AG04449 (cell line): ENCODE results near the gene CYP11A1.

Source experiments
- CTCF ChIA-PET: fragments of 350-600 bp; formaldehyde crosslinking; extraction: SDS; loops from one replicate; lab custom pipeline; 2021; ENCODE audit warnings: antibody characterized with exemption; lab: Yijun Ruan, JAX
- POLR2A ChIA-PET: fragments of 400-600, 350-600 bp; formaldehyde crosslinking; extraction: SDS; loops from one replicate; lab custom pipeline; 2020; ENCODE audit warnings: antibody characterized with exemption, inconsistent platforms; lab: Yijun Ruan, JAX
- DNase-seq: peaks from one replicate; pipeline ENCODE4 v3.0.0-alpha.2; 2010; ENCODE audit warnings: low read depth, low spot score
- H3K4me3 ChIP-seq: 2 replicates; pipeline ENCODE4 v1.5.1; 2011; ENCODE audit warnings: low read depth, mild to moderate bottlenecking, control low read depth, low read length
- CTCF ChIP-seq: IDR thresholded peaks from one replicate; pipeline ENCODE4 v1.5.1; 2011; ENCODE audit warnings: mild to moderate bottlenecking, moderate library complexity, low read length, control low read depth, inconsistent platforms; ENCODE audit not compliant: insufficient read depth; ENCODE audit errors: missing control alignments

Gene CYP11A1

GRCh38 chr15:74408385-74408784 is 40.9 kb upstream of the CYP11A1 start:
- CTCF ChIA-PET, result interaction anchor here (0.8 to 3.6 kb wide), 6 partner anchors 12 to 33 kb away, joined by 3 to 29 read pairs (median 5); no protein-coding TSS in a partner anchor
- TF ChIP-seq CTCF, result no peak
- no peak overlapping the region for H3K4me3 ChIP-seq
- DNase-seq, result no peak
- POLR2A ChIA-PET, result no interaction called here

- DNase-seq, result peak; percentile 73
- TF ChIP-seq CTCF, result peak; percentile 18
- CTCF ChIA-PET, result interaction anchor here (0.6 to 6.0 kb wide), 10 partner anchors 9 to 37 kb away, joined by 3 to 47 read pairs (median 6); no protein-coding TSS in a partner anchor
- POLR2A ChIA-PET, result interaction anchor here (0.6 to 1.4 kb wide), 7 partner anchors 11 to 27 kb away, joined by 3 to 12 read pairs (median 3); no protein-coding TSS in a partner anchor
- H3K4me3 ChIP-seq, result peak overlapping the region; percentile 33
These were observed 39.7 kb upstream of the CYP11A1 start for GRCh38 chr15:74406992-74407705.

GRCh38 chr15:74406517-74406916 is 39.1 kb upstream of the CYP11A1 start:
- ChIA-PET POLR2A (interaction anchor here (0.6 to 1.4 kb wide), 5 partner anchors 11 to 25 kb away, joined by 3 to 12 read pairs (median 4); no protein-coding TSS in a partner anchor), CTCF (interaction anchor here (0.9 to 6.0 kb wide), 8 partner anchors 8 to 38 kb away, joined by 3 to 47 read pairs (median 8); no protein-coding TSS in a partner anchor)
- no peak for DNase-seq
- no peak for TF ChIP-seq CTCF
- H3K4me3 ChIP-seq, result no peak overlapping the region

GRCh38 chr15:74405823-74406222 is 38.4 kb upstream of the CYP11A1 start:
- CTCF ChIA-PET, result interaction anchor here (1.4 to 6.0 kb wide), 5 partner anchors 10 to 32 kb away, joined by 4 to 47 read pairs (median 12); no protein-coding TSS in a partner anchor

GRCh38 chr15:74403991-74404563 is 36.6 kb upstream of the CYP11A1 start:
- H3K4me3 ChIP-seq, result no peak overlapping the region
- no peak for DNase-seq
- ChIA-PET CTCF (interaction anchor here (1.4 to 6.0 kb wide), 5 partner anchors 15 to 367 kb away, joined by 4 to 47 read pairs (median 6); no protein-coding TSS in a partner anchor), POLR2A (interaction anchor here (0.8 to 1.3 kb wide), 2 partner anchors 19 to 30 kb away, joined by 3 to 6 read pairs; no protein-coding TSS in a partner anchor)
- no peak for TF ChIP-seq CTCF

More at GRCh38 chr15:74405823-74406222, 38.4 kb upstream of the CYP11A1 start:
- DNase-seq, result no peak
- POLR2A ChIA-PET, result interaction anchor here (0.9 to 1.4 kb wide), 2 partner anchors 11 kb away, joined by 3 to 5 read pairs; no protein-coding TSS in a partner anchor
- H3K4me3 ChIP-seq, result no peak overlapping the region
- no peak for TF ChIP-seq CTCF
